H1 (cell line): ENCODE data around the gene RPS25. TPM values are rescaled to one million over a fixed set of nuclear protein-coding genes. Genes with fewer than 3 reads are reported as not detected.

Experiments used
- CTCF ChIA-PET: fragments of 300-600 bp; sonication (Branson Sonifier 250); formaldehyde crosslinking; loops from one replicate; lab custom pipeline; 2021; ENCODE audit not compliant: partially characterized antibody; lab: Charles Lee
- POLR2A ChIA-PET: fragments of 300-600 bp; sonication (Branson Sonifier 250); formaldehyde crosslinking; loops from one replicate; lab custom pipeline; 2021; ENCODE audit warnings: inconsistent platforms; ENCODE audit not compliant: partially characterized antibody; lab: Charles Lee
- DNase-seq, 2 experiments: peaks; one replicate each; pipeline versions ENCODE4 v3.0.0 to v3.0.0-alpha.2; 2010 to 2022; ENCODE audit warnings: low spot score in 2 of 2, low read depth in 1 of 2, mixed read lengths in 1 of 2
- FAIRE-seq: peaks from 2 replicates; lab custom pipeline; 2011; peaks lifted over from hg19 to GRCh38; lab: Jason Lieb, UNC
- H2AFZ ChIP-seq: 2 replicates; pipeline ENCODE4 v1.8.1; 2012; ENCODE audit warnings: low read length, inconsistent platforms
- H2AK5ac ChIP-seq: 2 replicates; pipeline ENCODE4 v1.6.1; 2013; ENCODE audit warnings: low read depth, low read length
- H2BK120ac ChIP-seq: replicated peaks from 2 replicates; pipeline ENCODE3; 2013; ENCODE audit warnings: low read depth, low read length, inconsistent platforms
- H2BK12ac ChIP-seq: 2 replicates; pipeline ENCODE4 v1.6.1; 2013; ENCODE audit warnings: low read depth, low read length
- H2BK15ac ChIP-seq: 2 replicates; pipeline ENCODE4 v1.6.1; 2013; ENCODE audit warnings: low read length
- H2BK20ac ChIP-seq: 2 replicates; pipeline ENCODE4 v1.6.1; 2013; ENCODE audit warnings: low read length
- H2BK5ac ChIP-seq: 2 replicates; pipeline ENCODE4 v1.6.1; 2013; ENCODE audit warnings: low read depth, low read length
- H3K14ac ChIP-seq: 2 replicates; pipeline ENCODE4 v1.6.1; 2013; ENCODE audit warnings: inconsistent platforms; ENCODE audit not compliant: insufficient read length
- H3K18ac ChIP-seq: 2 replicates; pipeline ENCODE4 v1.6.1; 2013; ENCODE audit warnings: low read length; ENCODE audit errors: extremely low read depth
- H3K23ac ChIP-seq: 2 replicates; pipeline ENCODE4 v1.6.1; 2013; ENCODE audit warnings: inconsistent platforms; ENCODE audit not compliant: insufficient read length
- H3K23me2 ChIP-seq: 2 replicates; pipeline ENCODE4 v1.6.1; 2013; ENCODE audit warnings: low read depth, low read length
- H3K27ac ChIP-seq: 2 replicates; pipeline ENCODE4 v1.6.1; 2011; ENCODE audit warnings: low read depth, low read length, inconsistent platforms
- H3K27me3 ChIP-seq, 4 experiments: replicated peaks in 1 of 4; 1 replicate in 1 of 4; 2 replicates in 3 of 4; pipeline versions ENCODE4 v1.6.1 to v1.8.1; 2011 to 2013; ENCODE audit warnings: low read length in 3 of 4, mild to moderate bottlenecking in 3 of 4, inconsistent platforms in 2 of 4, mixed read lengths in 2 of 4, moderate library complexity in 1 of 4; ENCODE audit not compliant: control insufficient read depth in 3 of 4, insufficient read depth in 3 of 4; ENCODE audit errors: extremely low read depth in 1 of 4
- H3K36me3 ChIP-seq, 4 experiments: 2 replicates each; pipeline versions ENCODE4 v1.6.1 to v1.8.1; 2011 to 2013; ENCODE audit warnings: mild to moderate bottlenecking in 4 of 4, low read length in 3 of 4, moderate library complexity in 2 of 4, control low read depth in 1 of 4, inconsistent platforms in 1 of 4; ENCODE audit not compliant: insufficient read depth in 4 of 4, control insufficient read depth in 2 of 4
- H3K4ac ChIP-seq: replicated peaks from 2 replicates; pipeline ENCODE3; 2013; ENCODE audit warnings: low read length, low read depth, mixed read lengths, inconsistent platforms; ENCODE audit not compliant: insufficient read length
- H3K4me1 ChIP-seq, 4 experiments: replicated peaks in 1 of 4; 1 replicate in 1 of 4; 2 replicates in 3 of 4; pipeline versions ENCODE4 v1.6.1 to v1.8.1; 2011 to 2013; ENCODE audit warnings: low read length in 3 of 4, inconsistent platforms in 2 of 4, mixed read lengths in 1 of 4; ENCODE audit not compliant: insufficient read depth in 4 of 4, control insufficient read depth in 3 of 4
- H3K4me2 ChIP-seq, 2 experiments: 2 replicates each; pipeline versions ENCODE4 v1.6.1 to v1.8.1; 2011 to 2013; ENCODE audit warnings: low read depth in 2 of 2, low read length in 2 of 2, control low read depth in 1 of 2, inconsistent platforms in 1 of 2, mild to moderate bottlenecking in 1 of 2; ENCODE audit not compliant: insufficient read depth in 1 of 2
- H3K4me3 ChIP-seq, 4 experiments: fragments of 200-600, 300-600 bp in 1 of 4; sonication (generic), shearing (Covaris generic), sonication (Bioruptor Twin) in 1 of 4; 2 replicates each; pipeline versions ENCODE4 v1.5.1 to v1.8.1; 2011 to 2016; ENCODE audit warnings: low read length in 4 of 4, low read depth in 3 of 4, control low read depth in 2 of 4, inconsistent platforms in 2 of 4, mild to moderate bottlenecking in 2 of 4, mixed read lengths in 1 of 4, moderate library complexity in 1 of 4; ENCODE audit not compliant: insufficient read depth in 2 of 4; ENCODE audit errors: extremely low read depth in 1 of 4
- H3K56ac ChIP-seq: replicated peaks from 2 replicates; pipeline ENCODE3; 2013; ENCODE audit warnings: low read depth, mild to moderate bottlenecking, mixed read lengths, low read length, inconsistent platforms; ENCODE audit not compliant: insufficient read length
- H3K79me1 ChIP-seq: 2 replicates; pipeline ENCODE4 v1.6.1; 2013; ENCODE audit warnings: low read depth, low read length, control low read depth
- H3K79me2 ChIP-seq, 2 experiments: 2 replicates each; pipeline versions ENCODE4 v1.6.1 to v1.8.1; 2012 to 2013; ENCODE audit warnings: low read length in 2 of 2, mild to moderate bottlenecking in 2 of 2, inconsistent platforms in 1 of 2; ENCODE audit not compliant: insufficient read depth in 2 of 2, control insufficient read depth in 1 of 2
- H3K9ac ChIP-seq, 4 experiments: replicated peaks in 1 of 4; 1 replicate in 1 of 4; 2 replicates in 3 of 4; pipeline versions ENCODE4 v1.6.1 to v1.8.1; 2011 to 2013; ENCODE audit warnings: low read depth in 3 of 4, low read length in 3 of 4, control low read depth in 2 of 4, mild to moderate bottlenecking in 2 of 4, moderate library complexity in 2 of 4, inconsistent platforms in 1 of 4; ENCODE audit errors: extremely low read depth in 1 of 4
- H3K9me3 ChIP-seq, 2 experiments: 2 replicates each; pipeline versions ENCODE4 v1.6.1 to v1.8.1; 2012 to 2013; ENCODE audit warnings: mild to moderate bottlenecking in 2 of 2, moderate library complexity in 2 of 2, control low read depth in 1 of 2, inconsistent platforms in 1 of 2, low read depth in 1 of 2, low read length in 1 of 2, mixed read lengths in 1 of 2; ENCODE audit not compliant: insufficient read depth in 2 of 2
- H4K20me1 ChIP-seq, 2 experiments: replicated peaks in 1 of 2; 2 replicates each; pipeline versions ENCODE3 to v1.8.1; 2011 to 2013; ENCODE audit warnings: inconsistent platforms in 2 of 2, low read length in 2 of 2, mild to moderate bottlenecking in 1 of 2; ENCODE audit not compliant: insufficient read depth in 2 of 2, control insufficient read depth in 1 of 2
- H4K5ac ChIP-seq: 2 replicates; pipeline ENCODE4 v1.6.1; 2013; ENCODE audit warnings: low read length, low read depth, mixed read lengths, inconsistent platforms; ENCODE audit not compliant: insufficient read length
- H4K8ac ChIP-seq: 2 replicates; pipeline ENCODE4 v1.8.0; 2013; ENCODE audit warnings: mild to moderate bottlenecking, moderate library complexity, low read length, inconsistent platforms; ENCODE audit not compliant: insufficient read depth; ENCODE audit errors: extremely low read depth
- H4K91ac ChIP-seq: replicated peaks from 2 replicates; pipeline ENCODE3; 2013; ENCODE audit warnings: low read length, mixed read lengths, inconsistent platforms; ENCODE audit not compliant: insufficient read length
- ASH2L ChIP-seq: fragments of 200-600, 300-600 bp; sonication (generic); IDR thresholded peaks from one replicate; pipeline ENCODE4 v1.7.1; 2017; ENCODE audit warnings: low read length
- BRCA1 ChIP-seq: IDR thresholded peaks from 2 replicates; pipeline ENCODE4 v1.6.1; 2012; ENCODE audit warnings: low read depth, low read length, improper control_type of control experiment
- EGR1 ChIP-seq: IDR thresholded peaks from 2 replicates; pipeline ENCODE4 v1.6.1; 2011; ENCODE audit warnings: low read depth, low read length, borderline replicate concordance
- EP300 ChIP-seq, 2 experiments: IDR thresholded peaks; 1 replicate in 1 of 2; 2 replicates in 1 of 2; pipeline ENCODE4 v1.6.1; 2011 to 2012; ENCODE audit warnings: low read depth in 2 of 2, low read length in 2 of 2, mild to moderate bottlenecking in 2 of 2, borderline replicate concordance in 1 of 2, inconsistent platforms in 1 of 2, moderate library complexity in 1 of 2
- FOSL1 ChIP-seq: IDR thresholded peaks from 2 replicates; pipeline ENCODE4 v1.6.1; 2011; ENCODE audit warnings: mild to moderate bottlenecking, low read depth, low read length, moderate library complexity; ENCODE audit not compliant: insufficient read depth
- NRF1 ChIP-seq: IDR thresholded peaks from 2 replicates; pipeline ENCODE4 v1.6.1; 2011; ENCODE audit warnings: mild to moderate bottlenecking, low read depth, low read length, improper control_type of control experiment
- PHF8 ChIP-seq: fragments of 200-600 bp; sonication (generic); conservative IDR thresholded peaks from 2 replicates; pipeline ENCODE4 v1.7.1; 2012; ENCODE audit warnings: low read depth, mild to moderate bottlenecking, inconsistent platforms, low read length, moderate library complexity
- POLR2A ChIP-seq, 2 experiments: IDR thresholded peaks; 1 replicate in 1 of 2; 2 replicates in 1 of 2; pipeline ENCODE4 v1.6.1; 2011; ENCODE audit warnings: low read depth in 2 of 2, low read length in 2 of 2, mild to moderate bottlenecking in 2 of 2; ENCODE audit errors: control extremely low read depth in 1 of 2
- SIRT6 ChIP-seq: IDR thresholded peaks from one replicate; pipeline ENCODE4 v1.7.1; 2012; ENCODE audit warnings: low read length, inconsistent platforms
- YY1 ChIP-seq: IDR thresholded peaks from 2 replicates; pipeline ENCODE4 v1.6.1; 2011; ENCODE audit warnings: low read depth, mild to moderate bottlenecking, low read length
- WGBS, 2 experiments: shearing (Covaris generic) in 1 of 2; methylation state at CpG; one replicate each; pipeline versions ENCODE4 v1.1.6 to v1.1.7; 2013 to 2015; ENCODE audit warnings: low lambda C conversion rate in 2 of 2, mixed read lengths in 2 of 2, inconsistent platforms in 1 of 2, low coverage in 1 of 2, missing lambda C conversion rate in 1 of 2; ENCODE audit not compliant: insufficient replicate concordance in 2 of 2, insufficient coverage in 1 of 2, insufficient read length in 1 of 2; ENCODE audit errors: extremely low coverage in 1 of 2, missing lambda C conversion rate in 1 of 2; 5-methylcytosine and 5-hydroxymethylcytosine counted together
- polyA plus RNA-seq, 7 experiments: library from polyadenylated mRNA; depleted of rRNA in 3 of 7; stranded (reverse) in 5 of 7; unstranded in 2 of 7; fragments of >200 nt in 5 of 7; fragments of 200-250 nt in 2 of 7; gene quantifications; 1 replicate in 5 of 7; 2 replicates in 1 of 7; 4 replicates in 1 of 7; pipeline versions ENCODE4 v1.2.1 to v1.2.3, GENCODE V29; 2011 to 2013; ENCODE audit warnings: missing spikeins in 2 of 7, mixed read lengths in 2 of 7
- total RNA-seq: library from RNA; stranded (reverse); fragmentation: NEBNext Ultra II Directional; extraction: Animal tissue kit (Norgen Biotek cat#: 25700); gene quantifications from 2 replicates; pipeline ENCODE4 v1.2.1, GENCODE V29; 2021
- TF ChIP-seq, protein P1 (sequence below): IDR thresholded peaks from 2 replicates; pipeline ENCODE4 v1.6.1; 2012; ENCODE audit warnings: inconsistent platforms
- TF ChIP-seq, protein P2 (sequence below), 3 experiments: IDR thresholded peaks; 1 replicate in 2 of 3; 2 replicates in 1 of 3; pipeline versions ENCODE4 v1.5.1 to v1.6.1; 2011; ENCODE audit warnings: low read length in 3 of 3, mild to moderate bottlenecking in 3 of 3, inconsistent platforms in 2 of 3, low read depth in 1 of 3, moderate library complexity in 1 of 3; ENCODE audit not compliant: insufficient read depth in 1 of 3; ENCODE audit errors: control extremely low read depth in 1 of 3

The RPS25 gene
- total and polyA plus RNA-seq, 2 of the 8 experiments (the other 6 are each of a cell fraction or from before 2014, with no cell fraction given), result 1,525 to 1,643 TPM

DNA sequence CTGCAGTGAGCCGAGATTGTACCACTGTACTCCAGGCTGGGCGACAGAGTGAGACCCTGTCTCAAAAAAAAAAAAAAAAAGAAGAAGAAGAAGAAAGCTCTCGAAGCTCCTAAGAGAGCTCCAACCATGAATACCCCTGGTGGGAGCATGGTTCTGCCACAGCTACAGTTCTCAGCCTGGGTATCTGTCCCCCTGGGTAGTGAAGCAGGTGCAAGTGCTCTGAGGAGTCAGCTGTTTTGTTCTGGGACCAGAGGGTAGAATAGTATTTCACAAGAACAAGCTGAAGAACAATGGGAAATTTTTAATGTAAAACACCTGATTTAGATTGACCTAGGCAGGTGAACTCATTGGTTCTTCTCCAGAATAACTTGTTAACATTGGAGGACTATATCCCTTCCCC lies 43.1 kb upstream of the RPS25 start:
- Histone ChIP-seq H2BK20ac (no peak overlapping the region), H3K4me2 (no peak overlapping the region), H3K27ac (no peak overlapping the region), H3K4me1 (peaks cover 0 to 3% (median under 1%) of the 10 kb centered on the region in 4 experiments; a peak in 3 of 7 replicates), H2AK5ac (no peak overlapping the region), H3K23ac (no peak overlapping the region), H3K79me2 (peaks cover 0 to 2% of the 10 kb centered on the region in 2 experiments; a peak in 2 of 4 replicates), H3K14ac (no peak overlapping the region), H2BK5ac (no peak overlapping the region), H3K9ac (no peak overlapping the region), H3K27me3 (no peaks in the 10 kb centered on the region), H2BK12ac (no peak overlapping the region), H4K5ac (no peak overlapping the region), H3K18ac (no peak overlapping the region), H2AFZ (no peak overlapping the region), H2BK15ac (no peak overlapping the region), H3K79me1 (no peaks in the 10 kb centered on the region), H3K9me3 (no peaks in the 10 kb centered on the region; a peak in 1 of 4 replicates), H3K4me3 (no peak overlapping the region), H4K91ac (no peak overlapping the region), H3K4ac (no peak overlapping the region), H4K20me1 (peaks cover 0 to 1% of the 10 kb centered on the region in 2 experiments), H4K8ac (no peak overlapping the region), H3K36me3 (no peaks in the 10 kb centered on the region), H2BK120ac (no peak overlapping the region), H3K56ac (no peak overlapping the region), H3K23me2 (peaks cover under 1% of the 10 kb centered on the region; the same call in 1 of the 2 replicates)
- CTCF ChIA-PET, result interaction anchor here (0.6 to 1.4 kb wide), 5 partner anchors 9 to 136 kb away, joined by 3 to 4 read pairs (median 3); no protein-coding TSS in a partner anchor
- WGBS, 2 experiments, result 78% methylated on average over 1 of the region's 3 CpGs; no CpG with 5 or more reads in 1 of the 2 experiments
- DNase-seq, result no peak
- FAIRE-seq, result no peak
- POLR2A ChIA-PET, result interaction anchor here (1.2 to 2.2 kb wide), 4 partner anchors 20 to 279 kb away, joined by 3 to 7 read pairs (median 4); partner anchors contain the start of genes HMBS, RPS25 and TRAPPC4
- TF ChIP-seq YY1, result no peak
- no peak for TF ChIP-seq POLR2A (IDR thresholded peaks at IDR 0.05; ENCODE audit: control extremely low read depth in 1 of 2, low read depth in 2 of 2, low read length in 2 of 2)
- TF ChIP-seq PHF8, result no peak
- no peak for TF ChIP-seq SIRT6
- TF ChIP-seq ASH2L, result no peak
- no peak for TF ChIP-seq EP300 (IDR thresholded peaks at IDR 0.05; ENCODE audit: borderline replicate concordance in 1 of 2, low read depth in 2 of 2, low read length in 2 of 2)
- TF ChIP-seq, protein P1, sequence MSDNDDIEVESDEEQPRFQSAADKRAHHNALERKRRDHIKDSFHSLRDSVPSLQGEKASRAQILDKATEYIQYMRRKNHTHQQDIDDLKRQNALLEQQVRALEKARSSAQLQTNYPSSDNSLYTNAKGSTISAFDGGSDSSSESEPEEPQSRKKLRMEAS, result no peak
- TF ChIP-seq NRF1, result no peak
- no peak for TF ChIP-seq BRCA1
- TF ChIP-seq EGR1, result no peak
- no peak for TF ChIP-seq FOSL1
- TF ChIP-seq, protein P2, sequence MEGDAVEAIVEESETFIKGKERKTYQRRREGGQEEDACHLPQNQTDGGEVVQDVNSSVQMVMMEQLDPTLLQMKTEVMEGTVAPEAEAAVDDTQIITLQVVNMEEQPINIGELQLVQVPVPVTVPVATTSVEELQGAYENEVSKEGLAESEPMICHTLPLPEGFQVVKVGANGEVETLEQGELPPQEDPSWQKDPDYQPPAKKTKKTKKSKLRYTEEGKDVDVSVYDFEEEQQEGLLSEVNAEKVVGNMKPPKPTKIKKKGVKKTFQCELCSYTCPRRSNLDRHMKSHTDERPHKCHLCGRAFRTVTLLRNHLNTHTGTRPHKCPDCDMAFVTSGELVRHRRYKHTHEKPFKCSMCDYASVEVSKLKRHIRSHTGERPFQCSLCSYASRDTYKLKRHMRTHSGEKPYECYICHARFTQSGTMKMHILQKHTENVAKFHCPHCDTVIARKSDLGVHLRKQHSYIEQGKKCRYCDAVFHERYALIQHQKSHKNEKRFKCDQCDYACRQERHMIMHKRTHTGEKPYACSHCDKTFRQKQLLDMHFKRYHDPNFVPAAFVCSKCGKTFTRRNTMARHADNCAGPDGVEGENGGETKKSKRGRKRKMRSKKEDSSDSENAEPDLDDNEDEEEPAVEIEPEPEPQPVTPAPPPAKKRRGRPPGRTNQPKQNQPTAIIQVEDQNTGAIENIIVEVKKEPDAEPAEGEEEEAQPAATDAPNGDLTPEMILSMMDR (IDR thresholded peaks at IDR 0.05; ENCODE audit: control extremely low read depth in 1 of 3, insufficient read depth in 1 of 3, low read depth in 1 of 3, low read length in 3 of 3), result no peak
